Measurements from ENCODE around the gene ADAT2.

The ADAT2 gene

DNA sequence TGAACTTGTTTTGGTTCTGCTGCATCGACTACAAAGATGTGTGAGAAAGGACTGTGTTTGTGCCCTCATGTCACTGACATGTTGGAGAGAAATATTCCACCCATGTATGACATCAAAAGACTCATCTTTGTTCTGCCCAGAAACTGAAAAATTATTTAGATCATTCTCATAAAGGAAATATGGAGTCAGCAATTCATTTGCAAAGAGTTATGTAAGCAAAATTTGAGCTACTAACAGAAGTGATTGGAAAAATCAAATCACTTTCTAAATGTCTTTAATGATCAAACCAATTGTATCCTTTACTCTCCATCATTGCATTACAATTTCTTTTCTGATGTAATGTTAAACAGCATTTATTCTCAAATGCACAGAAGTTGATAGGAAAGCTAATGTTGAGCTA, 19.3 kb downstream of the ADAT2 start:
- peaks cover 52% of the 10 kb centered on the region for H3K36me3 ChIP-seq (ENCODE audit: control insufficient read depth, low read length)
- H3K4me3 ChIP-seq (ENCODE audit: low read length) = no peak overlapping the region
- no peaks in the 10 kb centered on the region for H4K20me1 ChIP-seq (ENCODE audit: control insufficient read depth, insufficient read depth, low read depth, low read length)
- H3K27ac ChIP-seq (ENCODE audit: low read depth, low read length) = no peak overlapping the region
- H3K79me2 ChIP-seq (ENCODE audit: control insufficient read depth, low read length) = no peaks in the 10 kb centered on the region
- no peaks in the 10 kb centered on the region for H3K4me1 ChIP-seq (ENCODE audit: control insufficient read depth, low read length)
- H3K27me3 ChIP-seq (ENCODE audit: control insufficient read depth, low read length) = no peaks in the 10 kb centered on the region
- no peaks in the 10 kb centered on the region for H3K9me2 ChIP-seq (replicated peaks; ENCODE audit: control insufficient read depth, low read length)
- H3F3A ChIP-seq (ENCODE audit: control insufficient read depth, insufficient read depth) = peaks cover 3% of the 10 kb centered on the region; the same call in 1 of the 2 replicates
- no peaks in the 10 kb centered on the region for H3K9me3 ChIP-seq (ENCODE audit: control insufficient read depth, insufficient read depth, low read length)
- TF ChIP-seq EZH2phosphoT487 (IDR thresholded peaks at IDR 0.05; ENCODE audit: borderline replicate concordance, low read length) = no peak
- TF ChIP-seq, protein P1, sequence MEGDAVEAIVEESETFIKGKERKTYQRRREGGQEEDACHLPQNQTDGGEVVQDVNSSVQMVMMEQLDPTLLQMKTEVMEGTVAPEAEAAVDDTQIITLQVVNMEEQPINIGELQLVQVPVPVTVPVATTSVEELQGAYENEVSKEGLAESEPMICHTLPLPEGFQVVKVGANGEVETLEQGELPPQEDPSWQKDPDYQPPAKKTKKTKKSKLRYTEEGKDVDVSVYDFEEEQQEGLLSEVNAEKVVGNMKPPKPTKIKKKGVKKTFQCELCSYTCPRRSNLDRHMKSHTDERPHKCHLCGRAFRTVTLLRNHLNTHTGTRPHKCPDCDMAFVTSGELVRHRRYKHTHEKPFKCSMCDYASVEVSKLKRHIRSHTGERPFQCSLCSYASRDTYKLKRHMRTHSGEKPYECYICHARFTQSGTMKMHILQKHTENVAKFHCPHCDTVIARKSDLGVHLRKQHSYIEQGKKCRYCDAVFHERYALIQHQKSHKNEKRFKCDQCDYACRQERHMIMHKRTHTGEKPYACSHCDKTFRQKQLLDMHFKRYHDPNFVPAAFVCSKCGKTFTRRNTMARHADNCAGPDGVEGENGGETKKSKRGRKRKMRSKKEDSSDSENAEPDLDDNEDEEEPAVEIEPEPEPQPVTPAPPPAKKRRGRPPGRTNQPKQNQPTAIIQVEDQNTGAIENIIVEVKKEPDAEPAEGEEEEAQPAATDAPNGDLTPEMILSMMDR (IDR thresholded peaks at IDR 0.05; ENCODE audit: low read depth, low read length, poor library complexity, severe bottlenecking) = no peak
- H3K4me2 ChIP-seq (ENCODE audit: low read length) = no peak overlapping the region

DNA sequence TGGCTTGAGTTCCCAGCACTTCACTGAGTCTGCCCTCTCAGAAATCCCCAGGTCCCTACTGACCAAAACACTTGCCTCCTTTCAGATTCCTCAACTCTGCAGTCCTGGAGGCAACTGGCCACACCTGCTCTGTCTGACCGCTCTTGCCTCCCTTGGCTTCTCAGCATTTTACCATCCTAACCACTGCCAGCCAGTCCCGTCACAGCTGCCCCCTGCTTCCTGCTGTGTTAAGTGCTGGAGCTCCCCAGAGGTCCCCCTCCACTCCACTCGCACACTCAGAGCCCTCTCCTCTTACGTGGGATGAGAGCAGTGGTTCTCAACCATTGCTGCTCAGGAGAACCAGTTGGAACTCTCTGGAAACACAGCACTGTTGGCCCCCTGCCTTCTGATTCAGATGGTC, 20.5 kb downstream of the ADAT2 start:
- Histone ChIP-seq H3K27me3 (ENCODE audit: control insufficient read depth, low read length) (no peaks in the 10 kb centered on the region), H4K20me1 (ENCODE audit: control insufficient read depth, insufficient read depth, low read depth, low read length) (no peaks in the 10 kb centered on the region), H3K9me3 (ENCODE audit: control insufficient read depth, insufficient read depth, low read length) (no peaks in the 10 kb centered on the region), H3K9me2 (replicated peaks; ENCODE audit: control insufficient read depth, low read length) (no peaks in the 10 kb centered on the region), H3K4me3 (ENCODE audit: low read length) (no peak overlapping the region), H3K79me2 (ENCODE audit: control insufficient read depth, low read length) (no peaks in the 10 kb centered on the region), H3K27ac (ENCODE audit: low read depth, low read length) (no peak overlapping the region), H3K4me2 (ENCODE audit: low read length) (no peak overlapping the region), H3K36me3 (ENCODE audit: control insufficient read depth, low read length) (peaks cover 43% of the 10 kb centered on the region), H3F3A (ENCODE audit: control insufficient read depth, insufficient read depth) (peaks cover 3% of the 10 kb centered on the region; the same call in 1 of the 2 replicates), H3K4me1 (ENCODE audit: control insufficient read depth, low read length) (no peaks in the 10 kb centered on the region)
- TF ChIP-seq, protein P1 (IDR thresholded peaks at IDR 0.05; ENCODE audit: low read depth, low read length, poor library complexity, severe bottlenecking) = no peak
- no peak for TF ChIP-seq EZH2phosphoT487 (IDR thresholded peaks at IDR 0.05; ENCODE audit: borderline replicate concordance, low read length)

DNA sequence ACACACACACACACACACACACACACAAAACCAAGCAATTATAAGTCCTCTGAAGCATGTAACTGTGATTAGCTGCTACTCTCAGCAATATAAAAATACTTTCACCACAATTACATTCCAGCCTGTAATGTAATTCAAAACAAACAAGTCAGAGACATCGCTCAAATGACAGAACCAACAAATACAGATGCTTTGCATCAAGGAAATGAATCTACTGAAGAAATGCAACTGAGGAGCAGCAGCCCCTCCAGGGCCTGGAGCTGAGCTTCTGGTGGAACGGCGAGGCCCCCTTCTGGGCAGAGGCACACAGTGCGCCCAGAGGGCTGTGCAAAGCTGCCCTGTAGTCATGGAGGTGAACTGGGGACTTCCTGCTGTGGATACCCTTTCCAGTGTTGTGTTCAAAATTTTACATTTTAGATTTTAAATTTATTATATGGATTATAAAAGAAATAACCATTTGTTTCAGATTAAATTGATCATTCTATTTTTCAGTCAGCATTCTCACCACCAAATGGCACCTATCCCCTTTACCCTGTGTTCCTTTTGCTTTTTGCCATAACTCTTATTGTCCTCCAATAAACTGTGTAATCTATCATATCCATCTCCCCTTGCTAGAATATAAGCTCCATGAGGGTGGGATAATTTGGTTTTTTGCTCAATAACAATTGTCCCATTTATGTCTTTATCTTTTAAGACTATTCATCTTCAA, 23.2 kb downstream of the ADAT2 start:
- Histone ChIP-seq H3K27ac (ENCODE audit: low read depth, low read length) (no peak overlapping the region), H3K4me1 (ENCODE audit: control insufficient read depth, low read length) (no peaks in the 10 kb centered on the region), H3F3A (ENCODE audit: control insufficient read depth, insufficient read depth) (peaks cover 3% of the 10 kb centered on the region; the same call in 1 of the 2 replicates), H3K79me2 (ENCODE audit: control insufficient read depth, low read length) (no peaks in the 10 kb centered on the region), H3K4me3 (ENCODE audit: low read length) (no peak overlapping the region), H3K9me2 (replicated peaks; ENCODE audit: control insufficient read depth, low read length) (no peaks in the 10 kb centered on the region), H3K4me2 (ENCODE audit: low read length) (no peak overlapping the region), H3K9me3 (ENCODE audit: control insufficient read depth, insufficient read depth, low read length) (no peaks in the 10 kb centered on the region), H4K20me1 (ENCODE audit: control insufficient read depth, insufficient read depth, low read depth, low read length) (no peaks in the 10 kb centered on the region), H3K36me3 (ENCODE audit: control insufficient read depth, low read length) (peaks cover 28% of the 10 kb centered on the region), H3K27me3 (ENCODE audit: control insufficient read depth, low read length) (no peaks in the 10 kb centered on the region)
- TF ChIP-seq, protein P1 (IDR thresholded peaks at IDR 0.05; ENCODE audit: low read depth, low read length, poor library complexity, severe bottlenecking) = peak; percentile 79
- no peak for TF ChIP-seq EZH2phosphoT487 (IDR thresholded peaks at IDR 0.05; ENCODE audit: borderline replicate concordance, low read length)

All from DOHH2 (cell line).